22Rv1 (cell line): ENCODE results near the gene ADCY7.

Source experiments
- ZFX ChIP-seq: fragments of 450-650 bp; IDR thresholded peaks from 2 replicates; pipeline ENCODE4 v1.6.1; 2017; ENCODE audit warnings: antibody characterized with exemption, borderline replicate concordance
- TF ChIP-seq, protein P1 (sequence below): fragments of 450-650 bp; IDR thresholded peaks from 2 replicates; pipeline ENCODE4 v1.5.1; 2017; ENCODE audit warnings: mild to moderate bottlenecking

DNA sequence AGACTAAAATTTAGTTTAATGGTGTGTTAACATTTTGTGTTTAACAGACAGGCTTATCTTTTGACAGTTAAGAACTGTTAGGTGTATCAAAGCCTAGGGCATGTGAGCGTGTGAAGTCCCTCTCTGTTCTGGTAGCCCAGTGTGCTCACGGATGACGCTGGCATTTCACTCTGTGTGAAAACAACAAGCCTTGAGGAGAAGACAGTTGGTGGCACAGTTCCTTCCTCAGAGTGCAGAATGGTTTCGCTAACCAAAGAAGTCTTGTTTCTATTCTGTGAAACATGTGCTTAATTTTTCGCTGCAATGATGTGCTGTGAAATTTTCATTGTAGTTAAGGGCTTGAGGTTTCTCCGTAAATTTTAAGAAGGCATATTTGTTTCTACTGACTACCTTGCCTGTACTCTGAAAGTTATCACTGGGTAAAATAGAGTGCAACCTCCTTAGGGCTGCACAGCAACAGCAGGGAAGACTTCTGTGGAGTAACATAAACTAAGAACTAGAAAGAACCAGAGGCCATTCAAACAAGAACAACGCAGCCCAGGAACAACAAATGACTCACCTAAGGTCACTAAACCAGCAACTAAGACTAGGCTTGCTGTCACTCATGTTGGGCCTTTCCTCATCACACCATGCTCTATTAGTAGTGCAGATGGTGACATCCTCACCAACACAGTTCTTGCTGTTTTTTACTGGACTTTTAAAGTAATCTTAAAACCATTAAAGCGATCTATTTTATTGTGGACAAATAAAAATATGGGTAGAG is 69.0 kb downstream of the ADCY7 start:
- TF ChIP-seq, protein P1, sequence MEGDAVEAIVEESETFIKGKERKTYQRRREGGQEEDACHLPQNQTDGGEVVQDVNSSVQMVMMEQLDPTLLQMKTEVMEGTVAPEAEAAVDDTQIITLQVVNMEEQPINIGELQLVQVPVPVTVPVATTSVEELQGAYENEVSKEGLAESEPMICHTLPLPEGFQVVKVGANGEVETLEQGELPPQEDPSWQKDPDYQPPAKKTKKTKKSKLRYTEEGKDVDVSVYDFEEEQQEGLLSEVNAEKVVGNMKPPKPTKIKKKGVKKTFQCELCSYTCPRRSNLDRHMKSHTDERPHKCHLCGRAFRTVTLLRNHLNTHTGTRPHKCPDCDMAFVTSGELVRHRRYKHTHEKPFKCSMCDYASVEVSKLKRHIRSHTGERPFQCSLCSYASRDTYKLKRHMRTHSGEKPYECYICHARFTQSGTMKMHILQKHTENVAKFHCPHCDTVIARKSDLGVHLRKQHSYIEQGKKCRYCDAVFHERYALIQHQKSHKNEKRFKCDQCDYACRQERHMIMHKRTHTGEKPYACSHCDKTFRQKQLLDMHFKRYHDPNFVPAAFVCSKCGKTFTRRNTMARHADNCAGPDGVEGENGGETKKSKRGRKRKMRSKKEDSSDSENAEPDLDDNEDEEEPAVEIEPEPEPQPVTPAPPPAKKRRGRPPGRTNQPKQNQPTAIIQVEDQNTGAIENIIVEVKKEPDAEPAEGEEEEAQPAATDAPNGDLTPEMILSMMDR: no peak
- TF ChIP-seq ZFX: no peak
